ENCODE measurements around the gene VWA5B2.
A peak's percentile ranks its signal among the peaks of the same experiment; 100 is the strongest.

- no peak for TF ChIP-seq CTCF (IDR thresholded peaks at IDR 0.05)
- peak; percentile 39 to 89 (median 79) for TF ChIP-seq POLR2A (IDR thresholded peaks at IDR 0.05)
Observed at GRCh38 chr3:184186184-184186901, 43.0 kb upstream of the VWA5B2 start, which contains the start of gene ABCF3.

Data from body of pancreas (tissue), 4 donors.